Inflammatory macrophage treated with lipopolysaccharide for 1 hour (primary cell): ENCODE measurements around the gene ACYP1.
A peak's percentile ranks its signal among the peaks of the same experiment; 100 is the strongest.

Source experiments
- DNase-seq, 2 donors: peaks; one replicate each; pipeline ENCODE4 v3.0.0-alpha.2; 2020 to 2022

The ACYP1 gene

GRCh38 chr14:75030147-75030546, 33.7 kb downstream of the ACYP1 start:
- no peak for DNase-seq

- DNase-seq: peak in 1 of 2 donors; percentile 33
Observed at GRCh38 chr14:75025876-75026275, 37.9 kb downstream of the ACYP1 start.

- peak; percentile 52 to 75 for DNase-seq
Observed at GRCh38 chr14:75025082-75025481, 38.7 kb downstream of the ACYP1 start.

- DNase-seq: no peak
Observed at GRCh38 chr14:75023108-75023507, 40.7 kb downstream of the ACYP1 start.

- DNase-seq: peak; percentile 10 to 18
Observed at GRCh38 chr14:75022655-75023054, 41.2 kb downstream of the ACYP1 start.

GRCh38 chr14:75018694-75019093, 45.1 kb downstream of the ACYP1 start:
- DNase-seq: no peak

GRCh38 chr14:75016815-75017214, 47.0 kb downstream of the ACYP1 start:
- no peak for DNase-seq

- no peak for DNase-seq
Observed at GRCh38 chr14:75015496-75015895, 48.3 kb downstream of the ACYP1 start.

- DNase-seq: no peak
Observed at GRCh38 chr14:75013290-75013689, 50.5 kb downstream of the ACYP1 start.

- DNase-seq: no peak
Observed at GRCh38 chr14:75011356-75011994, 52.3 kb downstream of the ACYP1 start.

GRCh38 chr14:75010472-75011093, 53.2 kb downstream of the ACYP1 start:
- DNase-seq: peak; percentile 12 to 30

- DNase-seq: no peak
Observed at GRCh38 chr14:75009176-75009575, 54.6 kb downstream of the ACYP1 start.

- DNase-seq: no peak
Observed at GRCh38 chr14:75005357-75005756, 58.5 kb downstream of the ACYP1 start.

- peak; percentile 3 to 9 for DNase-seq
Observed at GRCh38 chr14:75003250-75004027, 60.4 kb downstream of the ACYP1 start.
